Measurements from ENCODE around the gene MMP1.

- no peak for TF ChIP-seq POLR2A (IDR thresholded peaks at IDR 0.05)
- peak in 2 of 4 experiments; percentile 23 to 46 for TF ChIP-seq CTCF (IDR thresholded peaks at IDR 0.05)
Measured at GRCh38 chr11:102810950-102811660, 13.1 kb upstream of the MMP1 start.
